Transverse colon (tissue), 4 donors: ENCODE data around the gene ALDH1A1.

Experiments
- POLR2AphosphoS5 ChIP-seq, 3 donors: sonication (generic); formaldehyde crosslinking; IDR thresholded peaks; one replicate each; pipeline ENCODE4 v1.6.1; 2016; ENCODE audit warnings: antibody characterized with exemption in 3 of 3
- TF ChIP-seq, protein P1 (sequence below), 5 experiments: fragments of 200-600 bp in 3 of 5; fragments of 450-650 bp in 2 of 5; sonication (generic) in 3 of 5; IDR thresholded peaks; 1 replicate in 2 of 5; 2 replicates in 3 of 5; pipeline ENCODE4 v1.5.1; 2016 to 2017; ENCODE audit warnings: antibody characterized with exemption in 5 of 5, inconsistent platforms in 3 of 5, mild to moderate bottlenecking in 2 of 5, moderate library complexity in 1 of 5

GRCh38 chr9:72872718-72873117 lies 80.1 kb downstream of the ALDH1A1 start:
- TF ChIP-seq POLR2AphosphoS5 (IDR thresholded peaks at IDR 0.05) = peak in 1 of 3 donors; percentile 16
- TF ChIP-seq, protein P1, sequence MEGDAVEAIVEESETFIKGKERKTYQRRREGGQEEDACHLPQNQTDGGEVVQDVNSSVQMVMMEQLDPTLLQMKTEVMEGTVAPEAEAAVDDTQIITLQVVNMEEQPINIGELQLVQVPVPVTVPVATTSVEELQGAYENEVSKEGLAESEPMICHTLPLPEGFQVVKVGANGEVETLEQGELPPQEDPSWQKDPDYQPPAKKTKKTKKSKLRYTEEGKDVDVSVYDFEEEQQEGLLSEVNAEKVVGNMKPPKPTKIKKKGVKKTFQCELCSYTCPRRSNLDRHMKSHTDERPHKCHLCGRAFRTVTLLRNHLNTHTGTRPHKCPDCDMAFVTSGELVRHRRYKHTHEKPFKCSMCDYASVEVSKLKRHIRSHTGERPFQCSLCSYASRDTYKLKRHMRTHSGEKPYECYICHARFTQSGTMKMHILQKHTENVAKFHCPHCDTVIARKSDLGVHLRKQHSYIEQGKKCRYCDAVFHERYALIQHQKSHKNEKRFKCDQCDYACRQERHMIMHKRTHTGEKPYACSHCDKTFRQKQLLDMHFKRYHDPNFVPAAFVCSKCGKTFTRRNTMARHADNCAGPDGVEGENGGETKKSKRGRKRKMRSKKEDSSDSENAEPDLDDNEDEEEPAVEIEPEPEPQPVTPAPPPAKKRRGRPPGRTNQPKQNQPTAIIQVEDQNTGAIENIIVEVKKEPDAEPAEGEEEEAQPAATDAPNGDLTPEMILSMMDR (IDR thresholded peaks at IDR 0.05) = no peak
